Metanephros (tissue), 1 donor: Measurements from ENCODE around the gene OR8D1. TPM values are rescaled to one million over a fixed set of nuclear protein-coding genes. Genes with fewer than 3 reads are reported as not detected.

ENCODE experiments used
- total RNA-seq: library from RNA; depleted of rRNA; stranded (reverse); fragments of >200 nt; gene quantifications from one replicate; pipeline ENCODE4 v1.2.3, GENCODE V29; 2014

The OR8D1 gene
- total RNA-seq: not detected

GRCh38 chr11:124313849-124314248 is at the start of gene OR8D1:
OR8D1 (minus strand) TSS chr11:124313949; CDS start chr11:124310766, 3,183 bp downstream.

GRCh38 chr11:124320097-124320496 is 6.3 kb upstream of the OR8D1 start, which contains the start of gene OR8D2:
OR8D2 (minus strand) TSS chr11:124320197; CDS start chr11:124320197, 0 bp downstream.

GRCh38 chr11:124256076-124256475 is 57.7 kb downstream of the OR8D1 start, which contains the start of gene OR8G5:
OR8G5 (plus strand) TSS chr11:124256376; CDS start chr11:124264932, 8,556 bp downstream.

Other genes with a start within 250 kb of the OR8D1 start
- gene VWA5A, start 198.5 kb downstream of the OR8D1 start, total RNA-seq: 27.7 TPM
- gene OR10D3, start 130.6 kb downstream of the OR8D1 start, total RNA-seq: not detected
- gene OR8G1, start 72.9 kb downstream of the OR8D1 start, total RNA-seq: not detected
- not detected for gene OR8G5, start 57.6 kb downstream of the OR8D1 start, total RNA-seq
- gene OR8D2, start 6.2 kb upstream of the OR8D1 start, total RNA-seq: not detected
- gene OR8B2, start 70.5 kb upstream of the OR8D1 start, total RNA-seq: not detected
- gene OR8B3, start 85.1 kb upstream of the OR8D1 start, total RNA-seq: not detected
- gene OR8B4, start 110.9 kb upstream of the OR8D1 start, total RNA-seq: not detected
- not detected for gene OR8B8, start 131.7 kb upstream of the OR8D1 start, total RNA-seq
- not detected for gene OR8B12, start 229.7 kb upstream of the OR8D1 start, total RNA-seq